SH-SY5Y (cell line): ENCODE data around the gene ANO10.

Source experiments
- GATA2 ChIP-seq: IDR thresholded peaks from 2 replicates; pipeline ENCODE4 v1.6.1; 2011; ENCODE audit warnings: mild to moderate bottlenecking, low read depth, low read length
- GATA3 ChIP-seq: IDR thresholded peaks from 2 replicates; pipeline ENCODE4 v1.6.1; 2011; ENCODE audit warnings: low read depth, mild to moderate bottlenecking, low read length, moderate library complexity

GRCh38 chr3:43619588-43619987, 2.2 kb downstream of the ANO10 start:
- TF ChIP-seq GATA2 = no peak
- no peak for TF ChIP-seq GATA3
